Vagina (tissue), 2 donors: ENCODE results near the gene MTCL1.

Experiments
- CTCF ChIP-seq, 3 experiments: fragments of 450-650 bp in 2 of 3; fragments of 200-600 bp in 1 of 3; sonication (generic) in 1 of 3; IDR thresholded peaks; one replicate each; pipeline ENCODE4 v1.5.1; 2017 to 2019; ENCODE audit warnings: antibody characterized with exemption in 3 of 3, mild to moderate bottlenecking in 2 of 3, moderate library complexity in 2 of 3
- POLR2A ChIP-seq, 2 donors: fragments of 450-650 bp; IDR thresholded peaks; one replicate each; pipeline ENCODE4 v1.6.1; 2017; ENCODE audit warnings: antibody characterized with exemption in 2 of 2, mild to moderate bottlenecking in 2 of 2, moderate library complexity in 2 of 2
- POLR2AphosphoS5 ChIP-seq, 2 donors: sonication (generic); formaldehyde crosslinking; IDR thresholded peaks; one replicate each; pipeline ENCODE4 v1.9.0; 2017; ENCODE audit warnings: antibody characterized with exemption in 2 of 2, mild to moderate bottlenecking in 2 of 2, low read depth in 1 of 2; ENCODE audit not compliant: insufficient read depth in 1 of 2

- TF ChIP-seq CTCF (IDR thresholded peaks at IDR 0.05) (no peak), POLR2A (IDR thresholded peaks at IDR 0.05) (no peak), POLR2AphosphoS5 (IDR thresholded peaks at IDR 0.05; ENCODE audit: insufficient read depth in 1 of 2, low read depth in 1 of 2) (no peak)
Measured at GRCh38 chr18:8785261-8785660, 79.9 kb downstream of the MTCL1 start.
